H1 (cell line): ENCODE measurements around the gene AGAP1. TPM values are rescaled to one million over a fixed set of nuclear protein-coding genes. Genes with fewer than 3 reads are reported as not detected.

Source experiments
- CTCF ChIA-PET: fragments of 300-600 bp; sonication (Branson Sonifier 250); formaldehyde crosslinking; loops from one replicate; lab custom pipeline; 2021; ENCODE audit not compliant: partially characterized antibody; lab: Charles Lee
- POLR2A ChIA-PET: fragments of 300-600 bp; sonication (Branson Sonifier 250); formaldehyde crosslinking; loops from one replicate; lab custom pipeline; 2021; ENCODE audit warnings: inconsistent platforms; ENCODE audit not compliant: partially characterized antibody; lab: Charles Lee
- DNase-seq, 2 experiments: peaks; one replicate each; pipeline versions ENCODE4 v3.0.0 to v3.0.0-alpha.2; 2010 to 2022; ENCODE audit warnings: low spot score in 2 of 2, low read depth in 1 of 2, mixed read lengths in 1 of 2
- FAIRE-seq: peaks from 2 replicates; lab custom pipeline; 2011; peaks lifted over from hg19 to GRCh38; lab: Jason Lieb, UNC
- H2AFZ ChIP-seq: 2 replicates; pipeline ENCODE4 v1.8.1; 2012; ENCODE audit warnings: low read length, inconsistent platforms
- H2AK5ac ChIP-seq: 2 replicates; pipeline ENCODE4 v1.6.1; 2013; ENCODE audit warnings: low read depth, low read length
- H2BK120ac ChIP-seq: replicated peaks from 2 replicates; pipeline ENCODE3; 2013; ENCODE audit warnings: low read depth, low read length, inconsistent platforms
- H2BK12ac ChIP-seq: 2 replicates; pipeline ENCODE4 v1.6.1; 2013; ENCODE audit warnings: low read depth, low read length
- H2BK15ac ChIP-seq: 2 replicates; pipeline ENCODE4 v1.6.1; 2013; ENCODE audit warnings: low read length
- H2BK20ac ChIP-seq: 2 replicates; pipeline ENCODE4 v1.6.1; 2013; ENCODE audit warnings: low read length
- H2BK5ac ChIP-seq: 2 replicates; pipeline ENCODE4 v1.6.1; 2013; ENCODE audit warnings: low read depth, low read length
- H3K14ac ChIP-seq: 2 replicates; pipeline ENCODE4 v1.6.1; 2013; ENCODE audit warnings: inconsistent platforms; ENCODE audit not compliant: insufficient read length
- H3K18ac ChIP-seq: 2 replicates; pipeline ENCODE4 v1.6.1; 2013; ENCODE audit warnings: low read length; ENCODE audit errors: extremely low read depth
- H3K23ac ChIP-seq: 2 replicates; pipeline ENCODE4 v1.6.1; 2013; ENCODE audit warnings: inconsistent platforms; ENCODE audit not compliant: insufficient read length
- H3K23me2 ChIP-seq: 2 replicates; pipeline ENCODE4 v1.6.1; 2013; ENCODE audit warnings: low read depth, low read length
- H3K27ac ChIP-seq: 2 replicates; pipeline ENCODE4 v1.6.1; 2011; ENCODE audit warnings: low read depth, low read length, inconsistent platforms
- H3K27me3 ChIP-seq, 4 experiments: replicated peaks in 1 of 4; 1 replicate in 1 of 4; 2 replicates in 3 of 4; pipeline versions ENCODE4 v1.6.1 to v1.8.1; 2011 to 2013; ENCODE audit warnings: low read length in 3 of 4, mild to moderate bottlenecking in 3 of 4, inconsistent platforms in 2 of 4, mixed read lengths in 2 of 4, moderate library complexity in 1 of 4; ENCODE audit not compliant: control insufficient read depth in 3 of 4, insufficient read depth in 3 of 4; ENCODE audit errors: extremely low read depth in 1 of 4
- H3K36me3 ChIP-seq, 4 experiments: 2 replicates each; pipeline versions ENCODE4 v1.6.1 to v1.8.1; 2011 to 2013; ENCODE audit warnings: mild to moderate bottlenecking in 4 of 4, low read length in 3 of 4, moderate library complexity in 2 of 4, control low read depth in 1 of 4, inconsistent platforms in 1 of 4; ENCODE audit not compliant: insufficient read depth in 4 of 4, control insufficient read depth in 2 of 4
- H3K4ac ChIP-seq: replicated peaks from 2 replicates; pipeline ENCODE3; 2013; ENCODE audit warnings: low read length, low read depth, mixed read lengths, inconsistent platforms; ENCODE audit not compliant: insufficient read length
- H3K4me1 ChIP-seq, 4 experiments: replicated peaks in 1 of 4; 1 replicate in 1 of 4; 2 replicates in 3 of 4; pipeline versions ENCODE4 v1.6.1 to v1.8.1; 2011 to 2013; ENCODE audit warnings: low read length in 3 of 4, inconsistent platforms in 2 of 4, mixed read lengths in 1 of 4; ENCODE audit not compliant: insufficient read depth in 4 of 4, control insufficient read depth in 3 of 4
- H3K4me2 ChIP-seq, 2 experiments: 2 replicates each; pipeline versions ENCODE4 v1.6.1 to v1.8.1; 2011 to 2013; ENCODE audit warnings: low read depth in 2 of 2, low read length in 2 of 2, control low read depth in 1 of 2, inconsistent platforms in 1 of 2, mild to moderate bottlenecking in 1 of 2; ENCODE audit not compliant: insufficient read depth in 1 of 2
- H3K4me3 ChIP-seq, 4 experiments: fragments of 200-600, 300-600 bp in 1 of 4; sonication (generic), shearing (Covaris generic), sonication (Bioruptor Twin) in 1 of 4; 2 replicates each; pipeline versions ENCODE4 v1.5.1 to v1.8.1; 2011 to 2016; ENCODE audit warnings: low read length in 4 of 4, low read depth in 3 of 4, control low read depth in 2 of 4, inconsistent platforms in 2 of 4, mild to moderate bottlenecking in 2 of 4, mixed read lengths in 1 of 4, moderate library complexity in 1 of 4; ENCODE audit not compliant: insufficient read depth in 2 of 4; ENCODE audit errors: extremely low read depth in 1 of 4
- H3K56ac ChIP-seq: replicated peaks from 2 replicates; pipeline ENCODE3; 2013; ENCODE audit warnings: low read depth, mild to moderate bottlenecking, mixed read lengths, low read length, inconsistent platforms; ENCODE audit not compliant: insufficient read length
- H3K79me1 ChIP-seq: 2 replicates; pipeline ENCODE4 v1.6.1; 2013; ENCODE audit warnings: low read depth, low read length, control low read depth
- H3K79me2 ChIP-seq, 2 experiments: 2 replicates each; pipeline versions ENCODE4 v1.6.1 to v1.8.1; 2012 to 2013; ENCODE audit warnings: low read length in 2 of 2, mild to moderate bottlenecking in 2 of 2, inconsistent platforms in 1 of 2; ENCODE audit not compliant: insufficient read depth in 2 of 2, control insufficient read depth in 1 of 2
- H3K9ac ChIP-seq, 4 experiments: replicated peaks in 1 of 4; 1 replicate in 1 of 4; 2 replicates in 3 of 4; pipeline versions ENCODE4 v1.6.1 to v1.8.1; 2011 to 2013; ENCODE audit warnings: low read depth in 3 of 4, low read length in 3 of 4, control low read depth in 2 of 4, mild to moderate bottlenecking in 2 of 4, moderate library complexity in 2 of 4, inconsistent platforms in 1 of 4; ENCODE audit errors: extremely low read depth in 1 of 4
- H3K9me3 ChIP-seq, 2 experiments: 2 replicates each; pipeline versions ENCODE4 v1.6.1 to v1.8.1; 2012 to 2013; ENCODE audit warnings: mild to moderate bottlenecking in 2 of 2, moderate library complexity in 2 of 2, control low read depth in 1 of 2, inconsistent platforms in 1 of 2, low read depth in 1 of 2, low read length in 1 of 2, mixed read lengths in 1 of 2; ENCODE audit not compliant: insufficient read depth in 2 of 2
- H4K20me1 ChIP-seq, 2 experiments: replicated peaks in 1 of 2; 2 replicates each; pipeline versions ENCODE3 to v1.8.1; 2011 to 2013; ENCODE audit warnings: inconsistent platforms in 2 of 2, low read length in 2 of 2, mild to moderate bottlenecking in 1 of 2; ENCODE audit not compliant: insufficient read depth in 2 of 2, control insufficient read depth in 1 of 2
- H4K5ac ChIP-seq: 2 replicates; pipeline ENCODE4 v1.6.1; 2013; ENCODE audit warnings: low read length, low read depth, mixed read lengths, inconsistent platforms; ENCODE audit not compliant: insufficient read length
- H4K8ac ChIP-seq: 2 replicates; pipeline ENCODE4 v1.8.0; 2013; ENCODE audit warnings: mild to moderate bottlenecking, moderate library complexity, low read length, inconsistent platforms; ENCODE audit not compliant: insufficient read depth; ENCODE audit errors: extremely low read depth
- H4K91ac ChIP-seq: replicated peaks from 2 replicates; pipeline ENCODE3; 2013; ENCODE audit warnings: low read length, mixed read lengths, inconsistent platforms; ENCODE audit not compliant: insufficient read length
- ATF2 ChIP-seq: IDR thresholded peaks from 2 replicates; pipeline ENCODE4 v1.6.1; 2012; ENCODE audit warnings: low read length, inconsistent platforms
- E2F6 ChIP-seq: IDR thresholded peaks from 2 replicates; pipeline ENCODE4 v1.6.1; 2012; ENCODE audit warnings: inconsistent platforms
- GABPA ChIP-seq: IDR thresholded peaks from 2 replicates; pipeline ENCODE4 v1.6.1; 2011; ENCODE audit warnings: mild to moderate bottlenecking, low read length, moderate library complexity, borderline replicate concordance; ENCODE audit not compliant: insufficient read depth
- HDAC2 ChIP-seq, 2 experiments: fragments of 300-600 bp in 1 of 2; sonication (generic) in 1 of 2; IDR thresholded peaks; 2 replicates each; pipeline ENCODE4 v1.6.1; 2011 to 2012; ENCODE audit warnings: low read depth in 2 of 2, low read length in 2 of 2, mild to moderate bottlenecking in 2 of 2, moderate library complexity in 2 of 2, borderline replicate concordance in 1 of 2, inconsistent platforms in 1 of 2
- KDM4A ChIP-seq: IDR thresholded peaks from one replicate; pipeline ENCODE4 v1.7.1; 2012; ENCODE audit warnings: low read depth, mild to moderate bottlenecking, moderate library complexity, low read length, inconsistent platforms; ENCODE audit not compliant: severe bottlenecking
- ZNF274 ChIP-seq: IDR thresholded peaks from 2 replicates; pipeline ENCODE4 v1.7.0; 2012; ENCODE audit warnings: low read length, borderline replicate concordance; ENCODE audit errors: extremely low read depth
- WGBS, 2 experiments: shearing (Covaris generic) in 1 of 2; methylation state at CpG; one replicate each; pipeline versions ENCODE4 v1.1.6 to v1.1.7; 2013 to 2015; ENCODE audit warnings: low lambda C conversion rate in 2 of 2, mixed read lengths in 2 of 2, inconsistent platforms in 1 of 2, low coverage in 1 of 2, missing lambda C conversion rate in 1 of 2; ENCODE audit not compliant: insufficient replicate concordance in 2 of 2, insufficient coverage in 1 of 2, insufficient read length in 1 of 2; ENCODE audit errors: extremely low coverage in 1 of 2, missing lambda C conversion rate in 1 of 2; 5-methylcytosine and 5-hydroxymethylcytosine counted together
- polyA plus RNA-seq, 7 experiments: library from polyadenylated mRNA; depleted of rRNA in 3 of 7; stranded (reverse) in 5 of 7; unstranded in 2 of 7; fragments of >200 nt in 5 of 7; fragments of 200-250 nt in 2 of 7; gene quantifications; 1 replicate in 5 of 7; 2 replicates in 1 of 7; 4 replicates in 1 of 7; pipeline versions ENCODE4 v1.2.1 to v1.2.3, GENCODE V29; 2011 to 2013; ENCODE audit warnings: missing spikeins in 2 of 7, mixed read lengths in 2 of 7
- total RNA-seq: library from RNA; stranded (reverse); fragmentation: NEBNext Ultra II Directional; extraction: Animal tissue kit (Norgen Biotek cat#: 25700); gene quantifications from 2 replicates; pipeline ENCODE4 v1.2.1, GENCODE V29; 2021

Gene AGAP1
- total and polyA plus RNA-seq, 2 of the 8 experiments (the other 6 are each of a cell fraction or from before 2014, with no cell fraction given): 18.1 to 39.4 TPM

DNA sequence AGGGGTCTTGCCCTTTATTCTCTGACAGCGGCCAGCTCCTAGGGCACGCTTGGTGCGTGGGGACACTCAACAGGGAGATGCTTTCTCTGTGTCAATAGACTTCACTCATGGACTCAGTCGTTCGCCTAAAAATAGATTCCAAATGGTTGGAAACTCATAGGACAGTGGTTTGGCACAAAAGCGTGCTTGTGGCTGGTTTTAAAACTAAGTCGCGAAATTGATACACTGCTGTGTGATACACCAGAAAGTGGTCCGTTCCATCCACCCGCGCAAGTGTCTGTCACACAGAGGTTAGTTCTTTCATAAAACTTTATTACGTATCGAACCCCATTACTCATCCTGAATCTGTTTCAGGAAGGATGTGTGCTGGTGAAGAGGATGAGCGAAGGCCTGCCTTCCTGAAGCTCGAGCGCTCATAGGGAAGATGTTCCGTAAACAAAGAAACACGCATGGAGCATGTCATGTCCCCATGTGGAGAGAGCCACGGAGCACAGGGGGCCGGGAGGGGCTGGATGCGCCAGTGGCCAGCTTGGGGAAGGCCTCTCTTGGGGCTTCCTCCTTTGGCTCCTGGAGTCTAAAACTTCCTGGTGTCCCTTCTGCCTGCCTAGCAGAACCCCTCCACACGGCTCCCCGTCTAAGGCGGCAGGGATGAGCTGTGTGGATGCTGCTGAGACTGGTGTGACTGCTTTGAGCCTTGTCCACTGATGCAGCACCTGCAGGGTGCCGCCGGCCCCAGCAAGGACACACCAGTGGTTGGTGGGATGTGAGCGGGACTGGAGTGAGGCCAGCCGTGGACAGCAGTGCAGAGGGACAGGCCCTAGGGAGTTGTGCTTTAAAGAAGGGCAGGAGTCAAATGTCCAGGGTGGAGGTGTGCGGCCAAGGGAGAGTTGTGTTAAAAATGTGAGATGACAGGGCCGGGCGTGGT lies 467.1 kb downstream of the AGAP1 start:
- ChIA-PET CTCF (interaction anchor here (2.0 kb wide), 1 partner anchor 24 kb away, joined by 6 read pairs; no protein-coding TSS in a partner anchor), POLR2A (no interaction called here)
- H2BK120ac ChIP-seq: no peak overlapping the region
- no peak overlapping the region for H4K8ac ChIP-seq
- 93% methylated on average over 31 of the region's 31 CpGs; no CpG with 5 or more reads in 1 of the 2 experiments for WGBS, 2 experiments
- no peak overlapping the region for H2BK5ac ChIP-seq
- H4K91ac ChIP-seq: no peak overlapping the region
- H3K23me2 ChIP-seq: no peaks in the 10 kb centered on the region
- DNase-seq (no peak), FAIRE-seq (no peak)
- H2AFZ ChIP-seq: no peak overlapping the region
- no peaks in the 10 kb centered on the region; the same call in none of the 2 replicates for H3K79me1 ChIP-seq
- H3K4me2 ChIP-seq: no peak overlapping the region
- H3K23ac ChIP-seq: no peak overlapping the region
- no peak overlapping the region for H3K9ac ChIP-seq
- no peaks in the 10 kb centered on the region for H3K27me3 ChIP-seq
- peaks cover 0 to 2% of the 10 kb centered on the region in 2 experiments for H4K20me1 ChIP-seq
- H3K56ac ChIP-seq: no peak overlapping the region
- no peak overlapping the region for H2AK5ac ChIP-seq
- H3K4me1 ChIP-seq: peaks cover 0 to 2% (median 0%) of the 10 kb centered on the region in 4 experiments; a peak in 2 of 7 replicates
- no peak overlapping the region; the same call in 1 of the 2 replicates for H2BK12ac ChIP-seq
- no peak overlapping the region for H2BK20ac ChIP-seq
- no peak overlapping the region for H2BK15ac ChIP-seq
- no peak overlapping the region for H3K14ac ChIP-seq
- no peak overlapping the region for H4K5ac ChIP-seq
- H3K27ac ChIP-seq: no peak overlapping the region
- no peak overlapping the region for H3K18ac ChIP-seq
- no peaks in the 10 kb centered on the region for H3K79me2 ChIP-seq
- H3K36me3 ChIP-seq: no peaks in the 10 kb centered on the region
- no peaks in the 10 kb centered on the region for H3K9me3 ChIP-seq
- H3K4ac ChIP-seq: no peak overlapping the region
- no peak overlapping the region for H3K4me3 ChIP-seq
- TF ChIP-seq ATF2: no peak
- no peak for TF ChIP-seq HDAC2 (IDR thresholded peaks at IDR 0.05; ENCODE audit: borderline replicate concordance in 1 of 2, low read depth in 2 of 2, low read length in 2 of 2)
- TF ChIP-seq GABPA: no peak
- TF ChIP-seq ZNF274: no peak
- TF ChIP-seq E2F6: no peak
- no peak for TF ChIP-seq KDM4A
